ENCODE results near the gene MAN2A1.

GRCh38 chr5:109685916-109686315 is 3.8 kb upstream of the MAN2A1 start:
- TF ChIP-seq CTCF (IDR thresholded peaks at IDR 0.05): no peak
- no peak for TF ChIP-seq POLR2A (IDR thresholded peaks at IDR 0.05)
